Measurements from ENCODE around the gene PCDHA10.
A peak's percentile ranks its signal among the peaks of the same experiment; 100 is the strongest.
"Not testable (repeated sequence)": the region's sequence is repeated elsewhere in the genome, so short reads cannot be mapped to it uniquely, and the experiment has no call there.

PCDHA10 gene

GRCh38 chr5:140842798-140843733 lies 12.6 kb upstream of the PCDHA10 start:
- DNase-seq, result no peak

- not testable (repeated sequence) for DNase-seq
These were observed 7.3 kb upstream of the PCDHA10 start, which contains the start of gene PCDHA9 for GRCh38 chr5:140848139-140849102. PCDHA9 (plus strand) TSS chr5:140848382; CDS start chr5:140848496, 114 bp downstream.

GRCh38 chr5:140849831-140850634 lies 5.7 kb upstream of the PCDHA10 start:
- not testable (repeated sequence) for DNase-seq

GRCh38 chr5:140857177-140857986 lies 1.7 kb downstream of the PCDHA10 start:
- no peak for DNase-seq

GRCh38 chr5:140857987-140858240 lies 2.2 kb downstream of the PCDHA10 start:
- no peak for DNase-seq

- DNase-seq, result no peak
These were observed 7.0 kb downstream of the PCDHA10 start for GRCh38 chr5:140862441-140863295.

GRCh38 chr5:140868721-140869554 lies 13.2 kb downstream of the PCDHA10 start, which contains the start of gene PCDHA11:
PCDHA11 (plus strand) TSS chr5:140868957; CDS start chr5:140869104, 147 bp downstream.
- DNase-seq, result no peak

GRCh38 chr5:140869555-140869886 lies 13.8 kb downstream of the PCDHA10 start:
- no peak for DNase-seq

- DNase-seq, result no peak
These were observed 14.8 kb downstream of the PCDHA10 start for GRCh38 chr5:140870221-140871201.

- peak; percentile 58 for DNase-seq
These were observed 19.7 kb downstream of the PCDHA10 start, which contains the start of gene PCDHA12 for GRCh38 chr5:140875085-140876065. PCDHA12 (plus strand) TSS chr5:140875308; CDS start chr5:140875473, 165 bp downstream.

- not testable (repeated sequence) for DNase-seq
These were observed 21.0 kb downstream of the PCDHA10 start for GRCh38 chr5:140876541-140877261.

GRCh38 chr5:140877262-140877581 lies 21.5 kb downstream of the PCDHA10 start:
- no peak for DNase-seq

GRCh38 chr5:140881889-140882590 lies 26.3 kb downstream of the PCDHA10 start, which contains the start of gene PCDHA13:
PCDHA13 (plus strand) TSS chr5:140882124; CDS start chr5:140882269, 145 bp downstream.
- no peak for DNase-seq

- DNase-seq, result no peak
These were observed 26.8 kb downstream of the PCDHA10 start for GRCh38 chr5:140882591-140882899.

GRCh38 chr5:140883373-140883772 lies 27.7 kb downstream of the PCDHA10 start:
- DNase-seq, result no peak
